ENCODE data around the gene PLOD1.

Gene PLOD1

GRCh38 chr1:12011998-12012397 is 77.5 kb downstream of the PLOD1 start:
- no peak for TF ChIP-seq CTCF (IDR thresholded peaks at IDR 0.05; ENCODE audit: insufficient read depth, missing control alignments)
- no peak for FAIRE-seq
- no peak for DNase-seq (ENCODE audit: insufficient read length, low spot score)

- no peak for TF ChIP-seq CTCF (IDR thresholded peaks at IDR 0.05; ENCODE audit: insufficient read depth, missing control alignments)
- DNase-seq (ENCODE audit: insufficient read length, low spot score) (no peak), FAIRE-seq (no peak)
Measured at GRCh38 chr1:12012560-12013316, 78.2 kb downstream of the PLOD1 start.

GRCh38 chr1:12014141-12014991 is 79.8 kb downstream of the PLOD1 start:
- FAIRE-seq (no peak), DNase-seq (ENCODE audit: insufficient read length, low spot score) (no peak)
- TF ChIP-seq CTCF (IDR thresholded peaks at IDR 0.05; ENCODE audit: insufficient read depth, missing control alignments), result no peak

GRCh38 chr1:12015001-12015491 is 80.5 kb downstream of the PLOD1 start:
- FAIRE-seq (no peak), DNase-seq (ENCODE audit: insufficient read length, low spot score) (no peak)
- TF ChIP-seq CTCF (IDR thresholded peaks at IDR 0.05; ENCODE audit: insufficient read depth, missing control alignments), result no peak

- DNase-seq (ENCODE audit: insufficient read length, low spot score) (no peak), FAIRE-seq (no peak)
- TF ChIP-seq CTCF (IDR thresholded peaks at IDR 0.05; ENCODE audit: insufficient read depth, missing control alignments), result no peak
Measured at GRCh38 chr1:12015499-12015898, 81.0 kb downstream of the PLOD1 start.

- FAIRE-seq (no peak), DNase-seq (ENCODE audit: insufficient read length, low spot score) (no peak)
- TF ChIP-seq CTCF (IDR thresholded peaks at IDR 0.05; ENCODE audit: insufficient read depth, missing control alignments), result no peak
Measured at GRCh38 chr1:12016182-12016581, 81.7 kb downstream of the PLOD1 start.
